HG03108 (cell line): ENCODE results near the gene APOC4.
"Not testable (repeated sequence)": the region's sequence is repeated elsewhere in the genome, so short reads cannot be mapped to it uniquely, and the experiment has no call there.

Source experiments
- ATAC-seq: cut with Tn5 transposase; IDR thresholded peaks from one replicate; pipeline ENCODE4 v1.9.1; 2021; ENCODE audit warnings: moderate library complexity; ENCODE audit not compliant: unreplicated experiment

APOC4 gene

GRCh38 chr19:44914433-44915206 lies 27.4 kb upstream of the APOC4 start, which contains the start of gene APOC1:
TSS of gene APOC1 (plus strand) at chr19:44914608. CDS start at chr19:44914892, 284 bp downstream.
- peak; percentile 94 for ATAC-seq

- ATAC-seq, result no peak
Observed at GRCh38 chr19:44924243-44924725, 17.8 kb upstream of the APOC4 start.

DNA sequence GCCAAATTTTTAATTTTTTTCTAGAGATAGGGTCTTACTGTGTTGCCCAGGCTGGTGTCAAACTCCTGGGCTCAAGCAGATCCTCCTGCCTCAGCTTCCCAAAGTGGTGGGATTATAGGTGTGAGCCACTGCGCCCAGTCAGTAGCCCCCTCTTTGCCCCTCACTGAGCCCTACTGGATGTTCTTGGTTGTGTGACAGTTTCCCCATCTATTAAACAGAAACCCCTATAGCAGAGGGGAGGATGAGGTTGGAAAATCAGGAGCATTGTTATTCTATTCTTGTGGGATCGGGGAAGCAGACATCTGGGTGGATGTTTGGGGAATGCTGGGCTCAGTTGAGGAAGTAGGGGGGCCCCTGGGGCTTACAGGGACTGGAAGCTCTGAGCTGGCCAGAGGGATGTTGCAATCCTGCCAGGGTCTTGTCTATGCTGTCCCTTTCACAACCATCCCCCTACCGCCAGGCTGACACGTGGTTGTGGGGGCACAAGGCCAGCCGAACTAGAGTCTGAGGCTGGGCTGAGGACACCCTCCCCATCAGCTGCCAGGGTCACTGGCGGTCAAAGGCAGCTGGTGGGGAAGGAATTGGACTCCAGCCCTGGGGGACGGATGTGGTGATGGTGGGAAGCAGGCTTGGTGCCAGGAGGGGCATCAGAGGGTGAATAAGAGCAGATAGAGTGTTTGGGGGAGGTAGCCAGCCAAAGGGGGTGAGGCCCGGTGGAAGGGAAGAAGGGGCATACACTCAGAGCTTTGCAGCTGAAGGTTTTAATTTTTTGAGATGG lies 16.7 kb upstream of the APOC4 start:
- no peak for ATAC-seq

DNA sequence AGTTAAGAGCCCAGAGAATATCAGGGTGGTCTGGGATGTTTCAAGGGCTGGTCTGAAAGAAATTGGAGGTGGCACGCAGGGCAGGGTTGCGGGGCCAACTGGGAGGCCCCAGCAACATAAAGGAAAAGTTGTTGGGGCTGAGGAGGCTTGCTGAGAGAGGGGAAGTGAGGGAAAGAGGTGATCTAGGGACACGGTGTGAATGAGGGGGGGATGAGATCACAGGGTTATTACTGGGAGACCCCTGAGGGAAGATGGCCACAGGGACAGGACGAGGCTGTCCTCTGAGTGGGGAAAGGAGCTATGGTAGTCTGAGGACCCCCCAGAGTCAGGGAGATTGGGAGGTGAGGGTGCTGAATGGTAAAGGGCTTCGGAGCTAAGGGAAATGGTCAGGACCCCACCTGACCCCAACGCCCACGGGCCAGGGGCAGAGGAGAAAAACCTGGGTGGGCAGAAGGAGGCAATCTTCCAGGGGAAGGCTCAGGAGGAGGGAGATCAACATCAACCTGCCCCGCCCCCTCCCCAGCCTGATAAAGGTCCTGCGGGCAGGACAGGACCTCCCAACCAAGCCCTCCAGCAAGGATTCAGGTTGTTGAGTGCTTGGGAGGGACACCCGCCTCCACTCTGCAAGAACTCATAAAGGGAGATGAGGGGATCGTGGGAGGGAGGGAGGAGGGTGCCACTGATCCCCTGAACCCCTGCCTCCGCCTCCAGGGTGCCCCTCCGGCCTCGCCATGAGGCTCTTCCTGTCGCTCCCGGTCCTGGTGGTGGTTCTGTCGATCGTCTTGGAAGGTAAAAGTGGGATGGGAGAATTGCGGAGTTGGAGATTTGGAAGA lies 15.6 kb upstream of the APOC4 start:
- ATAC-seq, result not testable (repeated sequence)

DNA sequence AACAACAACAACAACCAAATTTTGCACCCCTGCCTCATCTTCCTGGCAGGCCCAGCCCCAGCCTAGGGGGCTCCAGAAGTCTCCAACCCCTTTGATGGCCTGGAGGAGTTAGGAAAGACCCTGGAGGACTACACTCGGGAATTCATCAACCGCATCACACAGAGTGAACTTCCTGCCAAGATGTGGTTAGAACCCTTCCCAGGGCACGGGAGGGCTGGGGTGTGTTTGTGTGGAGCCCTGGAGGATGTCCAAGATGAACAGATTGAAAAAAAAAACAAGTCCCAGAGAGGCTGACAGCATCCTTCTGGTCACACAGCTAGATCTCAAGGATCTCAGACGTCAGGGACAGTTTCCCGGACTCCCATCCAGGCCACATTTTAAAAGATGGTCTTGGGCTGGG lies 14.3 kb upstream of the APOC4 start:
- ATAC-seq, result no peak

DNA sequence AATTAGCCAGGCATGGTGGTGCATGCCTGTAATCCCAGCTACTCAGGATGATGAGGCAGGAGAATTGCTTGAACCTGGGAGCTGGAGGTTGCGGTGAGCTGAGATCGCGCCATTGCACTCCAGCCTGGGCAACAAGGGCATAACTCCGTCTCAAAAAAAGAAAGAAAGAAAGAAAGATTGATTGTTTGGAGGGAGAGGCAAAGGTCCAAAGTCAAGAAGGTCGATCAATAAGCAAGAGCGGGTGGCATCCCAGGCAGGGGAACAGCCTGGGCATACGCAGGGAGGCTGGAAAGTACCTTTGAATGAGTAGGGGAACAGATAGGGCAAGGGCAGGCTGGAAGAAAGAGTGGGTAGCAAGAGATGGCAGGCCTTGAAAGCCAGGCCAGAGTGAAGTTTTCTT lies 11.9 kb upstream of the APOC4 start:
- no peak for ATAC-seq

DNA sequence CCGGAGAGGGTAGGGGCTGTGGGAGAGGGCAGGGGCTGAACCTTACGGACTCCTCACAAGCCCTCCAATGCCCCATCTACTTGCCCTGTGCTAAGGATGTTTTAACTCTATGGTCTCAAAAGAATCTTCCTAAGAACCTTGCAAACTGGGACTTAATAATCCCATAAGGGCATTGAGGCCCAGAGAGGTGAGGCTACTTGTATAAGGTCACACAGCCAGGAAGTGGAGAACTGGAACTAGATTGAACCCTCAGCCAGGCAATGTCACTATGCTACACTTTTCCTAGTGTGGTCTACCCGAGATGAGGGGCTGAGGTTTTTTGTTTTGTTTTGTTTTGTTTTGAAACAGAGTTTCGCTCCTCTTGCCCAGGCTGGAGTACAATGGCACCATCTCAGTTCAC lies 10.5 kb upstream of the APOC4 start:
- no peak for ATAC-seq

DNA sequence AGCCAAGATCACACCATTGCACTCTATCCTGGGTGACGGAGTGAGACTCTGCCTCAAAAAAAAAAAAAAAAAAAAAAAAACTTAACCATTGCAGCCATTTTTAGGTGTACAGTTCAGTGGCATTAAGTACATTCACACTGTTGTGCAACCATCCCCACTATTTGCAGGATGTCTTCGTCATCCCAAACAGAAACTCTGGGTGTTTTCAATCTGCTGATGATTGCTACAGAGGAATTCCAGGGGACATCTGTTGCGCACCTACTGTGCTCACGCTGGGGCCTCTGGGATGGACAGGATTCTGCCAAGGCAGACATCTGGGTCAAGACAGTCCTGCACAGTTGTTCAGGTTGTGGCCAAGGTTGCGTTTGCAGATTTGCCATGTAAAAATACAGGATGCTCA lies 2.4 kb upstream of the APOC4 start:
- ATAC-seq, result no peak

DNA sequence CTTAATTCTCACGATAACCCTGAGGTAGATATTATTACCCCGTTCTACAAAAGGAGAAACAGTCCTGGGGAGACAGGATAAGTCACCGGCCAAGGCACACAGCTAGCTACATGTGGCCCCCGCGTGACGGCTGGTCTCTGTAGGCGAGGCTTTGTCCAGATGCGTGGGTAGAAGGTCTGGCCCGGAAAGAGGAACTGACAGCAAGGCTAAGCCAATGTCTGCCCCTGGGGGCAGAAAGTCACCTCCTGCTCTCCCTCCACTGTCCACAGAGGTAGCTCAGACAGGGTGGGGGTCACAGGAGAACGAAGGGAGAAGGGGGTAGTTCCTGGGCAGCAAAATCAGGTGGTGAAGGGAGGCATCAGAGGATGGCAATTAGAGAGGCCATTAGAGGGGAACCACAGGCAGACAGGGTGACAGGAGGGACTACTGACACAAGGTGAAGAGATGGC lies 1.8 kb downstream of the APOC4 start:
- ATAC-seq, result no peak

- no peak for ATAC-seq
Observed at GRCh38 chr19:44947041-44947581, 5.1 kb downstream of the APOC4 start.

- no peak for ATAC-seq
Observed at GRCh38 chr19:44948237-44948636, 6.2 kb downstream of the APOC4 start.

- no peak for ATAC-seq
Observed at GRCh38 chr19:44948763-44949374, 6.8 kb downstream of the APOC4 start.

DNA sequence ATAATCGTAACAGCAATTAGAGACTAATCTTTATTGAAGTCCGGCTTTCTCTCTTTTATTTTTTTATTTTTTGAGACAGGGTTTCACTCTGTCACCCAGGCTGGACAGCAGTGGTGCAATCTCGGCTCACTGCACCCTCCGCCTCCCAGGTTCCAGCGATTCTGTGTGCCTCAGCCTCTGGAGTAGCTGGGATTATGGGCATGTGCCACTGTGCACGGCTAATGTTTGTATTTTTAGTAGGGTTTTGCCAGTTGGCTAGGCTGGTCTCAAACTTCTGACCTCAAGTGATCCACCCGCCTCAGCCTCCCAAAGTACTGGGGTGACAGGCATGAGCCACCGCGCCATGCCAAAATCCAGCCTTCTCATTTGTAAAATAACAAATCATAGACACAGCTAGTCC lies 7.5 kb downstream of the APOC4 start:
- no peak for ATAC-seq

DNA sequence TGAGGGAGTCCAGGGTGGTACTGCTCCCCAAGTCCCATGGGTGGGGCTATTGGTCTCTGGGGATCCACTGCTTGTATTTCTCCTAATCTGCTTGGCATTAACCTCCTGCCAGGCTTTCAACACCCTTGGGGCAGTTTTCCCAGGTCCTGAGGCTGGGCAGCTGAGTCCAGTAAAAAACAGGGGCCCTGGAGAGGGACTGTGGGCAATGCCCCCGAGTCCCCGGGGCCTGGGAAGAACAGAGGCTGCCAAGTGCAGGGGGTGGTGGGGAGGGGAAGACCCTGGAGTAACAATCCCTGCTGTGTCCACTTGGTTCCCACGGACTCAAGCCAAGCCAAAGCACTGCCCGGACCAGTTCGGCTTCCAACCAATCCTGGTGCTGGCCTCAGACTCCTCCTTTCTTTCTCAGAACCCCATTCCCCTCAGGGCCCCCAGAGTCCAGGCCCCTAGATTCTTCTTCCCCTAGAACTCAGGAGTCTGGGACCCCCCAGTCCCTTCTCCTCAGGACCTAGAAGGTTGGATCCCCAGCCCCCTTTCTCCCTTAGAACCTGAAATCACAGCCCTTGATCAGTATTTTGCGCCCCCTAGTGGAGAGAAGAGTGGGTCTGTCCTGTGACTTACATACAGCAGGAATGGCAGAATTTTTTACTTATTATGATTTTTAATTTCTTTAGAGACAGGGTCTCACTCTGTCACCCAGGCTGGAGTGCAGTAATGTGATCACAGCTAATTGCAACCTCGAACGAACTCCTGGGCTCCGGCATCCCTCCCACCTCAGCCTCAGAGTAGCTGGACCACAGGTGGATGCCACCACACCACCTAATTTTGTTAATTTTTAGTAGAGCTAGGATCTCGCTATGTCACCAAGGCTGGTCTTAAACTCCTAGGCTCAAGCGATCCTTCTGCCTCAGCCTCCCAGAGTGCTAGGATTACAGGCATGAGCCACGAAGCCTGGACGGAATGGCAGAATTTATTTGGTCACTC lies 9.4 kb downstream of the APOC4 start:
- ATAC-seq, result no peak

- ATAC-seq, result no peak
Observed at GRCh38 chr19:44954278-44954648, 12.2 kb downstream of the APOC4 start.

DNA sequence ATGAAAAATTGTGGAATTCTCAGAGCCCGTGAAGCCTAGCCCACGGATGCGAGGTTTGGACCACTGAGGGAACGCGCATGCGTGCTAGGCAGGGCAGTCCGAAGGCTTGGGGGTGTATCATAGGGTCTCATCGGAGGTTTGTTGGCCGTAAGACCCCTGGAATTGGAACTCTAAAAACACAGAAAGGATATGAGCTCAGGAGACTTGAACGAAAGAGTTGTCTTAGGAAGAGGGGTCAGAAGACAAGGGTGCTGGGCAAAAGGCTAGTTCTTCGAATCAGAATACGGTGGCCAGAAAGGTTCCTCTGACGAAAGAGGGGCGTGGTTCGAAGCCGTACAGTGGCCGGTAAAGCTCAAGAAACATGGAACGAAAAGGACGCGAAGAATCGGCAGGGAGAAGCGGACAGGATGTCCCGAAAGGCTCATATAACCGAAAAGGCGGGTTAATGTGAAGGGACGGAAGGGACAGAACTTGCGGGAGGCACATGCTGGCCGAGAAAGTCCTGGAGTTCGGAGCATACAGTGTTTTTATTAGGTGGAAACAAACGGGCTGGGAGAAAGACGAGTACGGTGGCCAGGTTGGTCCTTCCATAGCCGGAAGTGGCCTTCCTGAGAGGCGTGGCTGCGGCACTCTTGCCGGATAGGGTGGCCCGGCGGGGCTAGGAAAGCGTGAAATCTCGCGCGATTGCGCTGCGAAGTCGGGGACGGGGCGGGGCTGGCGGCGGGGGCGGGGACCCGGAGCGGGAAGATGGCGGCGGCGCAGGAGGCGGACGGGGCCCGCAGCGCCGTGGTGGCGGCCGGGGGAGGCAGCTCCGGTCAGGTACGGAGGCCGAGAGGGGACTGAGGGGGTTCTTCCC lies 12.8 kb downstream of the APOC4 start, which contains the start of gene CLPTM1:
Gene CLPTM1 (plus strand): TSS at position 732 of the 856 bp plus-strand sequence. CDS start 16 bp downstream, at position 748.
- peak; percentile 72 for ATAC-seq

DNA sequence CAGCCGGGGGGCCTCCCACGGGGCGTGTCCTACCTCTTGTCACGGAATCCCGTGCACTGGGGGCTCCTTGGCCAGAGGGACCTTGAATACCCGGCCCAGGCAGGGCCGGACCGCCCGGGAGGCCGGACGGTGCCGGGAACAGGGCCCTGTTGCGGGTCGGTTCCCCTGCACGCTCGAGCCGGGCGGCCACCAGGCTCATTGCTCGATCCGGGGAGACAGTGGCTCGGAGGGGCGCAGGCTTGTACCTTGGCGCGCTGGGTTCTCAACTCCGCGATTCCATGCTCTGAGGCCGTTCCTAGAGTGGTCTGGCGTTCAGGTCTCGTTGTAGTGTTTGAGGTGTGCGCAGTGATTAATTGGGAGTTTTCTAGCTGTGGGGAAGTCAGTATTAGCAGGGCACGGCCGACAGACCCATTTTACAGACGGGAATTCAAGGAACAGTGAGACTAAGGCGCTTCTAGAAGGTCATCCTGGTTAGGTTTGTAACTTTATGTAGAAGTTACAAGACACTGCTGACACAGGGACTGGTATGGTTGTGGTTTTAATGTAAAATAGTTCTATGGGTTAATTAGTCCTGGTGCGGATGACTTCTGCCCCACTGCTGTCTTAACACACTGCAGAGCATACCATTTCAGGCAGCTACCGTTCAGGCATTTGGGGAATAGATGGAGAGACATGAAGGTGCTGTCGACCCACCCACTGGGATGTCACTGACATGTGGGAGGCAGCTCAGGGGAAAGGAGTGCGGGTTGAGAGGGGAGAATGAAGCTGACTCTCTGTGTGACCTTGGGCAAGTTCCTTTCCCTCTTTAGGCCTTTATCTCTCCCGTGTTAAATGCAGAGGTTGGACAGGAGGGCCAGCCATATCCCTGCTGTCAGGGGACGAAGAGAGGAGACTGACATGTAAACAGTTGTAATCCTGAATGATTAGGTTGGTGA lies 13.7 kb downstream of the APOC4 start:
- peak; percentile 1 for ATAC-seq
